H1 (cell line): ENCODE data around the gene ELF4. TPM values are rescaled to one million over a fixed set of nuclear protein-coding genes. Genes with fewer than 3 reads are reported as not detected.

Experiments used
- CTCF ChIA-PET: fragments of 300-600 bp; sonication (Branson Sonifier 250); formaldehyde crosslinking; loops from one replicate; lab custom pipeline; 2021; ENCODE audit not compliant: partially characterized antibody; lab: Charles Lee
- POLR2A ChIA-PET: fragments of 300-600 bp; sonication (Branson Sonifier 250); formaldehyde crosslinking; loops from one replicate; lab custom pipeline; 2021; ENCODE audit warnings: inconsistent platforms; ENCODE audit not compliant: partially characterized antibody; lab: Charles Lee
- DNase-seq, 2 experiments: peaks; one replicate each; pipeline versions ENCODE4 v3.0.0 to v3.0.0-alpha.2; 2010 to 2022; ENCODE audit warnings: low spot score in 2 of 2, low read depth in 1 of 2, mixed read lengths in 1 of 2
- FAIRE-seq: peaks from 2 replicates; lab custom pipeline; 2011; peaks lifted over from hg19 to GRCh38; lab: Jason Lieb, UNC
- H2AFZ ChIP-seq: 2 replicates; pipeline ENCODE4 v1.8.1; 2012; ENCODE audit warnings: low read length, inconsistent platforms
- H2AK5ac ChIP-seq: 2 replicates; pipeline ENCODE4 v1.6.1; 2013; ENCODE audit warnings: low read depth, low read length
- H2BK120ac ChIP-seq: replicated peaks from 2 replicates; pipeline ENCODE3; 2013; ENCODE audit warnings: low read depth, low read length, inconsistent platforms
- H2BK12ac ChIP-seq: 2 replicates; pipeline ENCODE4 v1.6.1; 2013; ENCODE audit warnings: low read depth, low read length
- H2BK15ac ChIP-seq: 2 replicates; pipeline ENCODE4 v1.6.1; 2013; ENCODE audit warnings: low read length
- H2BK20ac ChIP-seq: 2 replicates; pipeline ENCODE4 v1.6.1; 2013; ENCODE audit warnings: low read length
- H2BK5ac ChIP-seq: 2 replicates; pipeline ENCODE4 v1.6.1; 2013; ENCODE audit warnings: low read depth, low read length
- H3K14ac ChIP-seq: 2 replicates; pipeline ENCODE4 v1.6.1; 2013; ENCODE audit warnings: inconsistent platforms; ENCODE audit not compliant: insufficient read length
- H3K18ac ChIP-seq: 2 replicates; pipeline ENCODE4 v1.6.1; 2013; ENCODE audit warnings: low read length; ENCODE audit errors: extremely low read depth
- H3K23ac ChIP-seq: 2 replicates; pipeline ENCODE4 v1.6.1; 2013; ENCODE audit warnings: inconsistent platforms; ENCODE audit not compliant: insufficient read length
- H3K23me2 ChIP-seq: 2 replicates; pipeline ENCODE4 v1.6.1; 2013; ENCODE audit warnings: low read depth, low read length
- H3K27ac ChIP-seq: 2 replicates; pipeline ENCODE4 v1.6.1; 2011; ENCODE audit warnings: low read depth, low read length, inconsistent platforms
- H3K27me3 ChIP-seq, 4 experiments: replicated peaks in 1 of 4; 1 replicate in 1 of 4; 2 replicates in 3 of 4; pipeline versions ENCODE4 v1.6.1 to v1.8.1; 2011 to 2013; ENCODE audit warnings: low read length in 3 of 4, mild to moderate bottlenecking in 3 of 4, inconsistent platforms in 2 of 4, mixed read lengths in 2 of 4, moderate library complexity in 1 of 4; ENCODE audit not compliant: control insufficient read depth in 3 of 4, insufficient read depth in 3 of 4; ENCODE audit errors: extremely low read depth in 1 of 4
- H3K36me3 ChIP-seq, 4 experiments: 2 replicates each; pipeline versions ENCODE4 v1.6.1 to v1.8.1; 2011 to 2013; ENCODE audit warnings: mild to moderate bottlenecking in 4 of 4, low read length in 3 of 4, moderate library complexity in 2 of 4, control low read depth in 1 of 4, inconsistent platforms in 1 of 4; ENCODE audit not compliant: insufficient read depth in 4 of 4, control insufficient read depth in 2 of 4
- H3K4ac ChIP-seq: replicated peaks from 2 replicates; pipeline ENCODE3; 2013; ENCODE audit warnings: low read length, low read depth, mixed read lengths, inconsistent platforms; ENCODE audit not compliant: insufficient read length
- H3K4me1 ChIP-seq, 4 experiments: replicated peaks in 1 of 4; 1 replicate in 1 of 4; 2 replicates in 3 of 4; pipeline versions ENCODE4 v1.6.1 to v1.8.1; 2011 to 2013; ENCODE audit warnings: low read length in 3 of 4, inconsistent platforms in 2 of 4, mixed read lengths in 1 of 4; ENCODE audit not compliant: insufficient read depth in 4 of 4, control insufficient read depth in 3 of 4
- H3K4me2 ChIP-seq, 2 experiments: 2 replicates each; pipeline versions ENCODE4 v1.6.1 to v1.8.1; 2011 to 2013; ENCODE audit warnings: low read depth in 2 of 2, low read length in 2 of 2, control low read depth in 1 of 2, inconsistent platforms in 1 of 2, mild to moderate bottlenecking in 1 of 2; ENCODE audit not compliant: insufficient read depth in 1 of 2
- H3K4me3 ChIP-seq, 4 experiments: fragments of 200-600, 300-600 bp in 1 of 4; sonication (generic), shearing (Covaris generic), sonication (Bioruptor Twin) in 1 of 4; 2 replicates each; pipeline versions ENCODE4 v1.5.1 to v1.8.1; 2011 to 2016; ENCODE audit warnings: low read length in 4 of 4, low read depth in 3 of 4, control low read depth in 2 of 4, inconsistent platforms in 2 of 4, mild to moderate bottlenecking in 2 of 4, mixed read lengths in 1 of 4, moderate library complexity in 1 of 4; ENCODE audit not compliant: insufficient read depth in 2 of 4; ENCODE audit errors: extremely low read depth in 1 of 4
- H3K56ac ChIP-seq: replicated peaks from 2 replicates; pipeline ENCODE3; 2013; ENCODE audit warnings: low read depth, mild to moderate bottlenecking, mixed read lengths, low read length, inconsistent platforms; ENCODE audit not compliant: insufficient read length
- H3K79me1 ChIP-seq: 2 replicates; pipeline ENCODE4 v1.6.1; 2013; ENCODE audit warnings: low read depth, low read length, control low read depth
- H3K79me2 ChIP-seq, 2 experiments: 2 replicates each; pipeline versions ENCODE4 v1.6.1 to v1.8.1; 2012 to 2013; ENCODE audit warnings: low read length in 2 of 2, mild to moderate bottlenecking in 2 of 2, inconsistent platforms in 1 of 2; ENCODE audit not compliant: insufficient read depth in 2 of 2, control insufficient read depth in 1 of 2
- H3K9ac ChIP-seq, 4 experiments: replicated peaks in 1 of 4; 1 replicate in 1 of 4; 2 replicates in 3 of 4; pipeline versions ENCODE4 v1.6.1 to v1.8.1; 2011 to 2013; ENCODE audit warnings: low read depth in 3 of 4, low read length in 3 of 4, control low read depth in 2 of 4, mild to moderate bottlenecking in 2 of 4, moderate library complexity in 2 of 4, inconsistent platforms in 1 of 4; ENCODE audit errors: extremely low read depth in 1 of 4
- H3K9me3 ChIP-seq, 2 experiments: 2 replicates each; pipeline versions ENCODE4 v1.6.1 to v1.8.1; 2012 to 2013; ENCODE audit warnings: mild to moderate bottlenecking in 2 of 2, moderate library complexity in 2 of 2, control low read depth in 1 of 2, inconsistent platforms in 1 of 2, low read depth in 1 of 2, low read length in 1 of 2, mixed read lengths in 1 of 2; ENCODE audit not compliant: insufficient read depth in 2 of 2
- H4K20me1 ChIP-seq, 2 experiments: replicated peaks in 1 of 2; 2 replicates each; pipeline versions ENCODE3 to v1.8.1; 2011 to 2013; ENCODE audit warnings: inconsistent platforms in 2 of 2, low read length in 2 of 2, mild to moderate bottlenecking in 1 of 2; ENCODE audit not compliant: insufficient read depth in 2 of 2, control insufficient read depth in 1 of 2
- H4K5ac ChIP-seq: 2 replicates; pipeline ENCODE4 v1.6.1; 2013; ENCODE audit warnings: low read length, low read depth, mixed read lengths, inconsistent platforms; ENCODE audit not compliant: insufficient read length
- H4K8ac ChIP-seq: 2 replicates; pipeline ENCODE4 v1.8.0; 2013; ENCODE audit warnings: mild to moderate bottlenecking, moderate library complexity, low read length, inconsistent platforms; ENCODE audit not compliant: insufficient read depth; ENCODE audit errors: extremely low read depth
- H4K91ac ChIP-seq: replicated peaks from 2 replicates; pipeline ENCODE3; 2013; ENCODE audit warnings: low read length, mixed read lengths, inconsistent platforms; ENCODE audit not compliant: insufficient read length
- CEBPB ChIP-seq: IDR thresholded peaks from 2 replicates; pipeline ENCODE4 v1.6.1; 2012; ENCODE audit warnings: low read depth, low read length
- EGR1 ChIP-seq: IDR thresholded peaks from 2 replicates; pipeline ENCODE4 v1.6.1; 2011; ENCODE audit warnings: low read depth, low read length, borderline replicate concordance
- EZH2 ChIP-seq: fragments of 200-600 bp; sonication (generic); IDR thresholded peaks from 2 replicates; pipeline ENCODE4 v1.7.1; 2012; ENCODE audit warnings: low read depth, mild to moderate bottlenecking, moderate library complexity, low read length, inconsistent platforms; ENCODE audit not compliant: severe bottlenecking
- FOSL1 ChIP-seq: IDR thresholded peaks from 2 replicates; pipeline ENCODE4 v1.6.1; 2011; ENCODE audit warnings: mild to moderate bottlenecking, low read depth, low read length, moderate library complexity; ENCODE audit not compliant: insufficient read depth
- GABPA ChIP-seq: IDR thresholded peaks from 2 replicates; pipeline ENCODE4 v1.6.1; 2011; ENCODE audit warnings: mild to moderate bottlenecking, low read length, moderate library complexity, borderline replicate concordance; ENCODE audit not compliant: insufficient read depth
- JUN ChIP-seq: IDR thresholded peaks from 2 replicates; pipeline ENCODE4 v1.6.1; 2011; ENCODE audit warnings: low read depth, mild to moderate bottlenecking, improper control_type of control experiment, low read length
- MAFK ChIP-seq: IDR thresholded peaks from 2 replicates; pipeline ENCODE4 v1.6.1; 2012; ENCODE audit warnings: low read depth, mild to moderate bottlenecking, improper control_type of control experiment, low read length
- PHF8 ChIP-seq: fragments of 200-600 bp; sonication (generic); conservative IDR thresholded peaks from 2 replicates; pipeline ENCODE4 v1.7.1; 2012; ENCODE audit warnings: low read depth, mild to moderate bottlenecking, inconsistent platforms, low read length, moderate library complexity
- POLR2AphosphoS5 ChIP-seq: IDR thresholded peaks from 2 replicates; pipeline ENCODE4 v1.6.1; 2011; ENCODE audit warnings: low read depth, low read length
- POU5F1 ChIP-seq: IDR thresholded peaks from 2 replicates; pipeline ENCODE4 v1.6.1; 2011; ENCODE audit warnings: low read depth, mild to moderate bottlenecking, low read length, moderate library complexity
- RNF2 ChIP-seq: fragments of 200-900, 300-1000 bp; sonication (generic); IDR thresholded peaks from 2 replicates; pipeline ENCODE4 v1.7.1; 2016; ENCODE audit warnings: borderline replicate concordance, low read depth, mild to moderate bottlenecking, antibody characterized with exemption, low read length; ENCODE audit not compliant: poor library complexity, severe bottlenecking; ENCODE audit errors: missing control alignments
- TAF1 ChIP-seq: IDR thresholded peaks from 2 replicates; pipeline ENCODE4 v1.6.1; 2011; ENCODE audit warnings: mild to moderate bottlenecking, low read depth, low read length
- WGBS, 2 experiments: shearing (Covaris generic) in 1 of 2; methylation state at CpG; one replicate each; pipeline versions ENCODE4 v1.1.6 to v1.1.7; 2013 to 2015; ENCODE audit warnings: low lambda C conversion rate in 2 of 2, mixed read lengths in 2 of 2, inconsistent platforms in 1 of 2, low coverage in 1 of 2, missing lambda C conversion rate in 1 of 2; ENCODE audit not compliant: insufficient replicate concordance in 2 of 2, insufficient coverage in 1 of 2, insufficient read length in 1 of 2; ENCODE audit errors: extremely low coverage in 1 of 2, missing lambda C conversion rate in 1 of 2; 5-methylcytosine and 5-hydroxymethylcytosine counted together
- polyA plus RNA-seq, 7 experiments: library from polyadenylated mRNA; depleted of rRNA in 3 of 7; stranded (reverse) in 5 of 7; unstranded in 2 of 7; fragments of >200 nt in 5 of 7; fragments of 200-250 nt in 2 of 7; gene quantifications; 1 replicate in 5 of 7; 2 replicates in 1 of 7; 4 replicates in 1 of 7; pipeline versions ENCODE4 v1.2.1 to v1.2.3, GENCODE V29; 2011 to 2013; ENCODE audit warnings: missing spikeins in 2 of 7, mixed read lengths in 2 of 7
- total RNA-seq: library from RNA; stranded (reverse); fragmentation: NEBNext Ultra II Directional; extraction: Animal tissue kit (Norgen Biotek cat#: 25700); gene quantifications from 2 replicates; pipeline ENCODE4 v1.2.1, GENCODE V29; 2021

The ELF4 gene
- total and polyA plus RNA-seq, 2 of the 8 experiments (the other 6 are each of a cell fraction or from before 2014, with no cell fraction given): 1.8 to 2.0 TPM

DNA sequence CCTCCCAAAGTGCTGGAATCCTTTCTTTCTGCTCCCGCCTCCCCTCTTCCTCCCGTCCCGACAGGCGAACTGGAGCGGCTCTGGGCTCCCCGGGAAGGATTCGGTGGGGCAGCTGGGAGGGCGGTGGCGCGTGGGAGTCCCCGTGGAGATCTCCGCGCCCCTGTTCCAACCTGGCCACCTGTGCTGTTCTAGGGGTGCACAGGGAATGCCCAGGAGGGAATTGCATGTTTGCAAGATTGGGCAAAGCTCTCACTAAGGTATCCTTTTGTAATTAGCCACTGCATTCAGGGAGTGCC lies 11.2 kb upstream of the ELF4 start:
- H3K27me3 ChIP-seq: peaks cover 0 to 9% (median 2%) of the 10 kb centered on the region in 4 experiments; a peak in 3 of 7 replicates
- no peak overlapping the region for H2AK5ac ChIP-seq
- H2BK120ac ChIP-seq: no peak overlapping the region
- H4K8ac ChIP-seq: no peak overlapping the region
- FAIRE-seq (no peak), DNase-seq (no peak)
- no peak overlapping the region for H3K9ac ChIP-seq
- no peak overlapping the region for H2AFZ ChIP-seq
- no peak overlapping the region for H3K14ac ChIP-seq
- H3K36me3 ChIP-seq: no peaks in the 10 kb centered on the region; a peak in 2 of 8 replicates
- no peak overlapping the region for H4K91ac ChIP-seq
- no peaks in the 10 kb centered on the region for H3K79me1 ChIP-seq
- CTCF ChIA-PET: interaction anchor here (0.7 to 5.0 kb wide), 11 partner anchors 9 to 353 kb away, joined by 3 to 36 read pairs (median 5); no protein-coding TSS in a partner anchor
- H2BK12ac ChIP-seq: no peak overlapping the region
- whole genome bisulfite sequencing, 2 experiments: no CpG with 5 or more reads among the region's 13 CpGs
- H3K27ac ChIP-seq: no peak overlapping the region
- no peak overlapping the region for H2BK15ac ChIP-seq
- peak overlapping the region; percentile 54 to 74; a peak in 3 of 4 replicates for H3K4me2 ChIP-seq
- H4K20me1 ChIP-seq: peaks cover 2% of the 10 kb centered on the region in 2 experiments
- POLR2A ChIA-PET: interaction anchor here (0.8 to 1.1 kb wide), 2 partner anchors 40 to 42 kb away, joined by 3 read pairs; no protein-coding TSS in a partner anchor
- H3K4me3 ChIP-seq: peak overlapping the region in 1 of 4 experiments; percentile 61; a peak in 2 of 8 replicates
- no peaks in the 10 kb centered on the region; the same call in 1 of the 2 replicates for H3K23me2 ChIP-seq
- H3K23ac ChIP-seq: no peak overlapping the region
- no peak overlapping the region for H4K5ac ChIP-seq
- no peaks in the 10 kb centered on the region for H3K9me3 ChIP-seq
- no peak overlapping the region; the same call in 1 of the 2 replicates for H3K18ac ChIP-seq
- no peak overlapping the region for H3K56ac ChIP-seq
- no peak overlapping the region for H3K4ac ChIP-seq
- no peak overlapping the region for H2BK20ac ChIP-seq
- H3K4me1 ChIP-seq: no peaks in the 10 kb centered on the region; a peak in 1 of 7 replicates
- no peak overlapping the region for H2BK5ac ChIP-seq
- no peaks in the 10 kb centered on the region for H3K79me2 ChIP-seq
- no peak for TF ChIP-seq PHF8
- TF ChIP-seq EZH2: no peak
- no peak for TF ChIP-seq CEBPB
- TF ChIP-seq GABPA: no peak
- no peak for TF ChIP-seq RNF2
- no peak for TF ChIP-seq TAF1
- no peak for TF ChIP-seq EGR1
- TF ChIP-seq MAFK: no peak
- no peak for TF ChIP-seq POU5F1
- no peak for TF ChIP-seq JUN
- no peak for TF ChIP-seq POLR2AphosphoS5
- no peak for TF ChIP-seq FOSL1
